ENCODE results near the gene KRTAP8-1. TPM values are rescaled to one million over a fixed set of nuclear protein-coding genes. Genes with fewer than 3 reads are reported as not detected.

Gene KRTAP8-1
- total RNA-seq, 1 experiment from 2014 or later = not detected

- no peak for TF ChIP-seq ZMAT4 (CRISPR knock-in tag; IDR thresholded peaks at IDR 0.05)
- TF ChIP-seq, protein P1, sequence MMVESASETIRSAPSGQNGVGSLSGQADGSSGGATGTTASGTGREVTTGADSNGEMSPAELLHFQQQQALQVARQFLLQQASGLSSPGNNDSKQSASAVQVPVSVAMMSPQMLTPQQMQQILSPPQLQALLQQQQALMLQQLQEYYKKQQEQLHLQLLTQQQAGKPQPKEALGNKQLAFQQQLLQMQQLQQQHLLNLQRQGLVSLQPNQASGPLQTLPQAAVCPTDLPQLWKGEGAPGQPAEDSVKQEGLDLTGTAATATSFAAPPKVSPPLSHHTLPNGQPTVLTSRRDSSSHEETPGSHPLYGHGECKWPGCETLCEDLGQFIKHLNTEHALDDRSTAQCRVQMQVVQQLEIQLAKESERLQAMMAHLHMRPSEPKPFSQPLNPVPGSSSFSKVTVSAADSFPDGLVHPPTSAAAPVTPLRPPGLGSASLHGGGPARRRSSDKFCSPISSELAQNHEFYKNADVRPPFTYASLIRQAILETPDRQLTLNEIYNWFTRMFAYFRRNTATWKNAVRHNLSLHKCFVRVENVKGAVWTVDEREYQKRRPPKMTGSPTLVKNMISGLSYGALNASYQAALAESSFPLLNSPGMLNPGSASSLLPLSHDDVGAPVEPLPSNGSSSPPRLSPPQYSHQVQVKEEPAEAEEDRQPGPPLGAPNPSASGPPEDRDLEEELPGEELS (CRISPR knock-in tag; IDR thresholded peaks at IDR 0.05) = no peak
- TF ChIP-seq HMGXB4 (CRISPR knock-in tag; IDR thresholded peaks at IDR 0.05) = no peak
- TF ChIP-seq MYBL2 (CRISPR knock-in tag; IDR thresholded peaks at IDR 0.05) = no peak
- no peak for TF ChIP-seq ETV6 (CRISPR knock-in tag; IDR thresholded peaks at IDR 0.05)
- no peak for TF ChIP-seq SP1 (CRISPR knock-in tag; conservative IDR thresholded peaks at IDR 0.05)
- TF ChIP-seq ESRRA (CRISPR knock-in tag; IDR thresholded peaks at IDR 0.05; ENCODE audit: borderline replicate concordance) = no peak
- no peak for TF ChIP-seq ZNF532 (CRISPR knock-in tag; IDR thresholded peaks at IDR 0.05; ENCODE audit: borderline replicate concordance)
- no peak for TF ChIP-seq CTCF (IDR thresholded peaks at IDR 0.05)
- TF ChIP-seq FOXJ3 (CRISPR knock-in tag; IDR thresholded peaks at IDR 0.05; ENCODE audit: borderline replicate concordance) = no peak
- TF ChIP-seq ATF3 (CRISPR knock-in tag; conservative IDR thresholded peaks at IDR 0.05) = no peak
- TF ChIP-seq AR (CRISPR knock-in tag; IDR thresholded peaks at IDR 0.05) = no peak
- TF ChIP-seq ZNF317 (CRISPR knock-in tag; IDR thresholded peaks at IDR 0.05; ENCODE audit: borderline replicate concordance, low read depth) = no peak
- TF ChIP-seq, protein P2, sequence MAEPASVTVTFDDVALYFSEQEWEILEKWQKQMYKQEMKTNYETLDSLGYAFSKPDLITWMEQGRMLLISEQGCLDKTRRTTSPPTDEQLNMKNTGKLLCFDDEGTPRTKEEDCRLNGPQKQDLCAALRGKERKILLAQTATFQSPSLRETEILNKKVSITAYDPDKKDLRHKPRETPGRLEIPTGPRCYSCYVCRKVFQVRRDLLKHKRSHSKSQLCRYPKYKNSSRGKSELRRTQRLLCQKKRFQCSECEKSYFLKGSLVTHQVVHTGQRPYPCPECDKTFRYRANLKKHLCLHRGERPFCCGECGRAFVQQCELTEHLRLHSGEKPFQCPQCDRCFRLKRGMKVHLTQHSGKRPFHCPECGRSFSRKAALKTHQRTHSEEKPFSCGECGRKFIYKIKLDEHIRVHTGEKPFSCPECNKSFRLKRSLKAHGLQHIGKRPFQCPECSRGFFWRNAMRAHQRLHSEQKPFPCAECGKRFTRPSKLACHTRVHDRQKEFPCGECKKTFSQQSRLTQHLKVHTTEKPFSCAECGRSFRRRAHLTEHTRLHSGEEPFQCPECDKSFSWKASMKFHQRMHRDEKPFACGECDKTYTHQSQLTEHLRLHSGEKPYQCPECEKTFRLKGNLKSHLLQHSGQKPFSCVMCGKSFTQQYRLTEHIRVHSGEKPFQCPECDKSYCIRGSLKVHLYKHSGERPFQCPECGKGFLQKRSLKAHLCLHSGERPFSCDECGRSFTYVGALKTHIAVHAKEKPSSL (CRISPR knock-in tag; conservative IDR thresholded peaks at IDR 0.05) = no peak
- TF ChIP-seq SOX15 (CRISPR knock-in tag; IDR thresholded peaks at IDR 0.05) = no peak
- CTCF ChIA-PET = interaction anchor here (0.8 kb wide), 1 partner anchor 9 kb away, joined by 4 read pairs; no protein-coding TSS in a partner anchor
- ATAC-seq (no peak), DNase-seq (ENCODE audit: low spot score) (no peak)
- no peaks in the 10 kb centered on the region for H3K27me3 Mint-ChIP-seq (ENCODE audit: low read depth)
- H3K9me3 Mint-ChIP-seq = peaks cover 16% of the 10 kb centered on the region
- H3K36me3 Mint-ChIP-seq = no peaks in the 10 kb centered on the region
- no peaks in the 10 kb centered on the region for H3K4me1 Mint-ChIP-seq
- no peak overlapping the region for H3K4me3 Mint-ChIP-seq
- POLR2A ChIA-PET = no interaction called here
- no peak overlapping the region for H3K27ac Mint-ChIP-seq
Measured at GRCh38 chr21:30779249-30779648, 33.8 kb downstream of the KRTAP8-1 start.

Data from WTC11 (cell line).